Stomach (tissue), 4 donors: ENCODE data around the gene APEX1.
"Not testable (repeated sequence)": the region's sequence is repeated elsewhere in the genome, so short reads cannot be mapped to it uniquely, and the experiment has no call there.

ENCODE experiments used
- CTCF ChIP-seq, 7 experiments: fragments of 450-650 bp in 4 of 7; fragments of 200-600 bp in 3 of 7; sonication (generic) in 3 of 7; IDR thresholded peaks; one replicate each; pipeline ENCODE4 v1.5.1; 2016 to 2019; ENCODE audit warnings: antibody characterized with exemption in 7 of 7, control low read depth in 2 of 7, mild to moderate bottlenecking in 1 of 7
- EP300 ChIP-seq: sonication (generic); formaldehyde crosslinking; IDR thresholded peaks from one replicate; pipeline ENCODE4 v1.6.1; 2017; ENCODE audit warnings: antibody characterized with exemption
- POLR2AphosphoS5 ChIP-seq, 3 donors: sonication (generic); formaldehyde crosslinking; IDR thresholded peaks; one replicate each; pipeline ENCODE4 v1.6.1; 2016; ENCODE audit warnings: antibody characterized with exemption in 3 of 3

DNA sequence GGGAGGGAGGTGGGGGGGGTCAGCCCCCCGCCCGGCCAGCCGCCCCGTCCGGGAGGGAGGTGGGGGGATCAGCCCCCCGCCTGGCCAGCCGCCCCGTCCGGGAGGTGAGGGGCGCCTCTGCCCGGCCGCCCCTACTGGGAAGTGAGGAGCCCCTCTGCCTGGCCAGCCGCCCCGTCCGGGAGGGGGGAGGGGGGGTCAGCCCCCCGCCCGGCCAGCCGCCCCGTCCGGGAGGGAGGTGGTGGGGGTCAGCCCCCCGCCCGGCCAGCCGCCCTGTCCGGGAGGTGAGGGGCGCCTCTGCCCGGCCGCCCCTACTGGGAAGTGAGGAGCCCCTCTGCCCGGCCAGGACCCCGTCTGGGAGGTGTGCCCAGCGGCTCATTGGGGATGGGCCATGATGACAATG is 51.7 kb downstream of the APEX1 start:
- not testable (repeated sequence) for TF ChIP-seq CTCF (IDR thresholded peaks at IDR 0.05); EP300; POLR2AphosphoS5 (IDR thresholded peaks at IDR 0.05)
